Calu3 (cell line): ENCODE data around the gene BFSP2. TPM values are rescaled to one million over a fixed set of nuclear protein-coding genes. Genes with fewer than 3 reads are reported as not detected.

Experiments
- BruUV-seq: library from RNA; stranded (reverse); fragments of 400-500 nt; replicated peaks from 2 replicates; lab custom pipeline; 2021; lab: Mats Ljungman, UMichigan
- CTCF ChIA-PET: fragments of 300-600 bp; sonication (Branson Sonifier 250); formaldehyde crosslinking; loops from one replicate; lab custom pipeline; 2022; ENCODE audit warnings: antibody characterized with exemption; lab: Charles Lee
- DNase-seq: peaks from one replicate; pipeline ENCODE4 v3.0.0; 2022
- H3K27ac Mint-ChIP-seq: one replicate; pipeline ENCODE4 v1.8.0; 2022; ENCODE audit warnings: mixed read lengths; ENCODE audit not compliant: unreplicated experiment
- H3K27me3 Mint-ChIP-seq: one replicate; pipeline ENCODE4 v1.8.0; 2022; ENCODE audit warnings: mixed read lengths; ENCODE audit not compliant: unreplicated experiment
- H3K36me3 Mint-ChIP-seq: one replicate; pipeline ENCODE4 v1.8.0; 2022; ENCODE audit warnings: mild to moderate bottlenecking, moderate library complexity, mixed read lengths; ENCODE audit not compliant: insufficient read depth, unreplicated experiment
- H3K4me1 Mint-ChIP-seq: one replicate; pipeline ENCODE4 v1.8.0; 2022; ENCODE audit warnings: mild to moderate bottlenecking, low read depth, mixed read lengths; ENCODE audit not compliant: unreplicated experiment
- H3K4me3 Mint-ChIP-seq: one replicate; pipeline ENCODE4 v1.8.0; 2022; ENCODE audit warnings: mild to moderate bottlenecking, low read depth, moderate library complexity, mixed read lengths; ENCODE audit not compliant: unreplicated experiment
- H3K9me3 Mint-ChIP-seq: one replicate; pipeline ENCODE4 v1.8.0; 2022; ENCODE audit warnings: low read depth, mixed read lengths; ENCODE audit not compliant: unreplicated experiment
- CTCF ChIP-seq: fragments of 200-600 bp; IDR thresholded peaks from one replicate; pipeline ENCODE4 v1.8.0; 2022; ENCODE audit warnings: antibody characterized with exemption; ENCODE audit not compliant: unreplicated experiment
- intact Hi-C: fragments of 100-400 bp; cut with micrococcal nuclease; formaldehyde crosslinking; loops from one replicate; pipeline ENCODE4 v1.10.0; 2022; ENCODE audit not compliant: unreplicated experiment
- total RNA-seq: library from RNA; stranded (reverse); gene quantifications from 2 replicates; pipeline ENCODE4 v1.2.3, GENCODE V29; 2022

BFSP2 gene
- total RNA-seq, 1 experiment from 2014 or later: not detected

- Mint-ChIP-seq H3K4me3 (no peak overlapping the region), H3K27me3 (peaks cover 84% of the 10 kb centered on the region), H3K36me3 (no peaks in the 10 kb centered on the region), H3K4me1 (peaks cover 34% of the 10 kb centered on the region), H3K27ac (no peak overlapping the region), H3K9me3 (no peaks in the 10 kb centered on the region)
- intact Hi-C loops: loop anchor here (5.0 kb wide), 4 partner anchors 124 to 844 kb away; no protein-coding TSS in a partner anchor
- DNase-seq: no peak
- BruUV-seq: no TSS peak
- TF ChIP-seq CTCF: no peak
- CTCF ChIA-PET: interaction anchor here (0.5 to 4.8 kb wide), 7 partner anchors 11 to 651 kb away, joined by 3 to 53 read pairs (median 4); no protein-coding TSS in a partner anchor
Measured at GRCh38 chr3:133381346-133382109, 18.3 kb upstream of the BFSP2 start.

- H3K4me1 Mint-ChIP-seq: peaks cover 34% of the 10 kb centered on the region
- H3K4me3 Mint-ChIP-seq: no peak overlapping the region
- intact Hi-C loops: loop anchor here (5.0 kb wide), 4 partner anchors 126 to 846 kb away; no protein-coding TSS in a partner anchor
- no peaks in the 10 kb centered on the region for H3K36me3 Mint-ChIP-seq
- no TSS peak for BruUV-seq
- H3K27ac Mint-ChIP-seq: no peak overlapping the region
- CTCF ChIA-PET: interaction anchor here (0.8 to 4.8 kb wide), 7 partner anchors 17 to 657 kb away, joined by 3 to 53 read pairs (median 3); no protein-coding TSS in a partner anchor
- H3K27me3 Mint-ChIP-seq: peaks cover 81% of the 10 kb centered on the region
- DNase-seq: peak; percentile 90
- TF ChIP-seq CTCF: no peak
- no peaks in the 10 kb centered on the region for H3K9me3 Mint-ChIP-seq
Measured at GRCh38 chr3:133383175-133383574, 16.7 kb upstream of the BFSP2 start.

GRCh38 chr3:133383741-133384140 lies 16.1 kb upstream of the BFSP2 start:
- Mint-ChIP-seq H3K4me1 (peaks cover 34% of the 10 kb centered on the region), H3K4me3 (no peak overlapping the region), H3K27ac (no peak overlapping the region), H3K27me3 (peaks cover 76% of the 10 kb centered on the region), H3K9me3 (no peaks in the 10 kb centered on the region), H3K36me3 (no peaks in the 10 kb centered on the region)
- BruUV-seq: no TSS peak
- CTCF ChIA-PET: interaction anchor here (0.8 to 4.8 kb wide), 8 partner anchors 17 to 658 kb away, joined by 3 to 53 read pairs (median 3); no protein-coding TSS in a partner anchor
- no peak for DNase-seq
- intact Hi-C loops: loop anchor here (1.0 to 5.0 kb wide), 7 partner anchors 40 to 846 kb away; no protein-coding TSS in a partner anchor
- TF ChIP-seq CTCF: no peak

GRCh38 chr3:133384331-133385027 lies 15.4 kb upstream of the BFSP2 start:
- BruUV-seq: no TSS peak
- intact Hi-C loops: loop anchor here (1.0 to 5.0 kb wide), 7 partner anchors 39 to 847 kb away; no protein-coding TSS in a partner anchor
- peak; percentile 86 for DNase-seq
- H3K4me1 Mint-ChIP-seq: peaks cover 34% of the 10 kb centered on the region
- H3K4me3 Mint-ChIP-seq: no peak overlapping the region
- peak; percentile 96 for TF ChIP-seq CTCF
- H3K9me3 Mint-ChIP-seq: no peaks in the 10 kb centered on the region
- peaks cover 68% of the 10 kb centered on the region for H3K27me3 Mint-ChIP-seq
- no peaks in the 10 kb centered on the region for H3K36me3 Mint-ChIP-seq
- CTCF ChIA-PET: interaction anchor here (0.6 to 4.8 kb wide), 5 partner anchors 31 to 658 kb away, joined by 3 to 53 read pairs (median 3); no protein-coding TSS in a partner anchor
- no peak overlapping the region for H3K27ac Mint-ChIP-seq
